Measurements from ENCODE around the gene LENG8. TPM values are rescaled to one million over a fixed set of nuclear protein-coding genes. Genes with fewer than 3 reads are reported as not detected.

The LENG8 gene
- total and polyA plus RNA-seq, 11 donors: 23.6 to 93.9 (median 58.8) TPM

DNA sequence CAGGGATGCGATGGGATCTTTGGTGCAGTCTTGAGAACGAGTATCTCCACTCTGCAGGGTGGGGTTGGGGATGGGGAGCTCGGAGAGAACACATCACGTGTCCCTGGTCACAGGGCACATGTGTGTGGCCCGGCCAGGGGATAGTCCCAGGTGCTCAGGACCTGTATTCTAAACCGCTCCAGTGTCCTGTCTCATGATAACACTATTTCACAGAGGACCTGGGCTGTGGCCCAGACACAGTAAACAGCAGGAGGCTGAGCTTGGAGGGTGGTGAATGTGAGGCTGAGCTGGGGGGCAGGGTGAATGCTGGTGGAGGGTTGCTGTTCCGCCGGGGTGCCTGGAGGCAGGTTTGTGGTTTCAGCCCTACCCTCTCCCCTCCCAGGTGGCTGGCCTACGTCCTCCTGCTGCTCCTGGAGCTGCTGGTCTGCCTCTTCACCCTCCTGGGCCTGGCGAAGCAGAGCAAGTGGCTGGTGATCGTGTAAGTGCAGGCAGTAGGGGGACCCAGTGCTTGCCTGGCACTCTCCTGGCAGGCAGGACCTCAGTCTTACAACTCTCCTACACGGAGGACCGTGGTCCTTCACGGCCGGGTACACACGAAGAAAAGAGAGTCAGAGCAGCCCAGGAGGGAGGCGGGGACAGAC lies 22.6 kb upstream of the LENG8 start:
- peaks cover 7 to 74% (median 26%) of the 10 kb centered on the region in 9 donors for H3K27me3 ChIP-seq
- TF ChIP-seq POLR2A (IDR thresholded peaks at IDR 0.05): no peak
- TF ChIP-seq, protein P1, sequence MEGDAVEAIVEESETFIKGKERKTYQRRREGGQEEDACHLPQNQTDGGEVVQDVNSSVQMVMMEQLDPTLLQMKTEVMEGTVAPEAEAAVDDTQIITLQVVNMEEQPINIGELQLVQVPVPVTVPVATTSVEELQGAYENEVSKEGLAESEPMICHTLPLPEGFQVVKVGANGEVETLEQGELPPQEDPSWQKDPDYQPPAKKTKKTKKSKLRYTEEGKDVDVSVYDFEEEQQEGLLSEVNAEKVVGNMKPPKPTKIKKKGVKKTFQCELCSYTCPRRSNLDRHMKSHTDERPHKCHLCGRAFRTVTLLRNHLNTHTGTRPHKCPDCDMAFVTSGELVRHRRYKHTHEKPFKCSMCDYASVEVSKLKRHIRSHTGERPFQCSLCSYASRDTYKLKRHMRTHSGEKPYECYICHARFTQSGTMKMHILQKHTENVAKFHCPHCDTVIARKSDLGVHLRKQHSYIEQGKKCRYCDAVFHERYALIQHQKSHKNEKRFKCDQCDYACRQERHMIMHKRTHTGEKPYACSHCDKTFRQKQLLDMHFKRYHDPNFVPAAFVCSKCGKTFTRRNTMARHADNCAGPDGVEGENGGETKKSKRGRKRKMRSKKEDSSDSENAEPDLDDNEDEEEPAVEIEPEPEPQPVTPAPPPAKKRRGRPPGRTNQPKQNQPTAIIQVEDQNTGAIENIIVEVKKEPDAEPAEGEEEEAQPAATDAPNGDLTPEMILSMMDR (IDR thresholded peaks at IDR 0.05): no peak
- H3K27ac ChIP-seq: no peak overlapping the region
- WGBS, 4 donors: 67 to 71% (median 69%) methylated on average over 11 to 17 of the region's 17 CpGs
- ATAC-seq (no peak), DNase-seq (no peak)
- intact Hi-C loops (cut with DNase I): no loop called here
- peaks cover 0 to 16% (median 12%) of the 10 kb centered on the region in 12 donors for H3K4me1 ChIP-seq
- H3K36me3 ChIP-seq: no peaks in the 10 kb centered on the region
- H3K9me3 ChIP-seq: no peaks in the 10 kb centered on the region
- no peak overlapping the region for H3K4me3 ChIP-seq

GRCh38 chr19:54427586-54427985 lies 21.4 kb upstream of the LENG8 start:
- Histone ChIP-seq H3K27ac (no peak overlapping the region), H3K4me1 (peaks cover 0 to 20% (median 14%) of the 10 kb centered on the region in 12 donors), H3K36me3 (no peaks in the 10 kb centered on the region), H3K27me3 (peaks cover 6 to 75% (median 19%) of the 10 kb centered on the region in 9 donors), H3K4me3 (no peak overlapping the region), H3K9me3 (no peaks in the 10 kb centered on the region)
- DNase-seq (no peak), ATAC-seq (no peak)
- TF ChIP-seq, protein P1 (IDR thresholded peaks at IDR 0.05): no peak
- TF ChIP-seq POLR2A (IDR thresholded peaks at IDR 0.05): no peak
- intact Hi-C loops (cut with DNase I): no loop called here
- 83 to 87% (median 85%) methylated on average over 11 of the region's 11 CpGs for WGBS, 4 donors

GRCh38 chr19:54428323-54429175 lies 20.4 kb upstream of the LENG8 start:
- intact Hi-C loops (cut with DNase I): no loop called here
- peaks cover 6 to 67% (median 19%) of the 10 kb centered on the region in 9 donors for H3K27me3 ChIP-seq
- TF ChIP-seq, protein P1 (IDR thresholded peaks at IDR 0.05): no peak
- no peak for TF ChIP-seq POLR2A (IDR thresholded peaks at IDR 0.05)
- ATAC-seq (no peak), DNase-seq (no peak)
- no peak overlapping the region for H3K27ac ChIP-seq
- H3K9me3 ChIP-seq: no peaks in the 10 kb centered on the region
- H3K4me3 ChIP-seq: no peak overlapping the region
- H3K36me3 ChIP-seq: no peaks in the 10 kb centered on the region
- peaks cover 0 to 20% (median 14%) of the 10 kb centered on the region in 12 donors for H3K4me1 ChIP-seq
- 68 to 79% (median 76%) methylated on average over 8 to 11 of the region's 11 CpGs for WGBS, 4 donors

DNA sequence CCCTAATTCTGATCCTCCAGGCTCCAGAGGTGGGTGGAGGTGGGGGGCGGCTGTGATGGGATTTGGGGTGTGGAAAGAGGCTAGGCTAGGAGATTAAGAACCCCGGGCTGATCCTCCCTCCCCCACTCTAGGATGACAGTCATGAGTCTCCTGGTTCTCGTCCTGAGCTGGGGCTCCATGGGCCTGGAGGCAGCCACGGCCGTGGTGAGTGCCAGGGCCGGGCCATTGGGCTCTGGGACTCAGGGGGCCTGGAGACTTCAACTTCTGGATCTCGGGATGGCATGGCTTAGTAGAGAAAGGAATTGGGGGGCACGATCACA lies 19.9 kb upstream of the LENG8 start:
- Histone ChIP-seq H3K27ac (no peak overlapping the region), H3K36me3 (no peaks in the 10 kb centered on the region), H3K4me1 (peaks cover 0 to 23% (median 14%) of the 10 kb centered on the region in 12 donors), H3K27me3 (peaks cover 6 to 61% (median 19%) of the 10 kb centered on the region in 9 donors), H3K4me3 (no peak overlapping the region), H3K9me3 (no peaks in the 10 kb centered on the region)
- intact Hi-C loops (cut with DNase I): no loop called here
- 51 to 63% (median 58%) methylated on average over 6 to 8 of the region's 8 CpGs for WGBS, 4 donors
- DNase-seq (no peak), ATAC-seq (no peak)
- no peak for TF ChIP-seq POLR2A (IDR thresholded peaks at IDR 0.05)
- TF ChIP-seq, protein P1 (IDR thresholded peaks at IDR 0.05): no peak
